HEK293T (cell line): ENCODE measurements around the gene STK33.

ENCODE experiments used
- BHLHE40 ChIP-seq: fragments of 450-650 bp; IDR thresholded peaks from 2 replicates; pipeline ENCODE4 v1.6.1; 2016; ENCODE audit warnings: mild to moderate bottlenecking, moderate library complexity, borderline replicate concordance
- ELF4 ChIP-seq: fragments of 450-650 bp; IDR thresholded peaks from 2 replicates; pipeline ENCODE4 v1.6.1; 2017; ENCODE audit warnings: antibody characterized with exemption
- FOXA1 ChIP-seq: fragments of 450-650 bp; IDR thresholded peaks from 2 replicates; pipeline ENCODE4 v1.6.1; 2016; ENCODE audit warnings: mild to moderate bottlenecking
- FOXM1 ChIP-seq: fragments of 450-650 bp; IDR thresholded peaks from 2 replicates; pipeline ENCODE4 v1.6.1; 2017; ENCODE audit warnings: mild to moderate bottlenecking, borderline replicate concordance
- L3MBTL2 ChIP-seq: fragments of 450-650 bp; conservative IDR thresholded peaks from 2 replicates; pipeline ENCODE4 v1.6.1; 2016; ENCODE audit warnings: mild to moderate bottlenecking
- LEF1 ChIP-seq: fragments of 450-650 bp; IDR thresholded peaks from 2 replicates; pipeline ENCODE4 v1.6.1; 2017; ENCODE audit warnings: mild to moderate bottlenecking, borderline replicate concordance
- PKNOX1 ChIP-seq: fragments of 450-650 bp; IDR thresholded peaks from 2 replicates; pipeline ENCODE4 v1.6.1; 2016
- SP1 ChIP-seq: fragments of 450-650 bp; IDR thresholded peaks from 2 replicates; pipeline ENCODE4 v1.6.1; 2017
- SUZ12 ChIP-seq: fragments of 450-650 bp; IDR thresholded peaks from 2 replicates; pipeline ENCODE4 v1.6.1; 2016; ENCODE audit warnings: mild to moderate bottlenecking
- TARDBP ChIP-seq: fragments of 450-650 bp; IDR thresholded peaks from 2 replicates; pipeline ENCODE4 v1.6.1; 2016

- no peak for TF ChIP-seq SUZ12
- no peak for TF ChIP-seq LEF1
- no peak for TF ChIP-seq SP1
- TF ChIP-seq ELF4, result no peak
- no peak for TF ChIP-seq FOXM1
- no peak for TF ChIP-seq L3MBTL2
- TF ChIP-seq TARDBP, result no peak
- no peak for TF ChIP-seq FOXA1
- TF ChIP-seq PKNOX1, result no peak
- TF ChIP-seq BHLHE40, result no peak
Measured at GRCh38 chr11:8440649-8441048, 153.4 kb downstream of the STK33 start.
